GM18520 (cell line): Measurements from ENCODE around the gene GSK3B.

Experiments
- ATAC-seq: cut with Tn5 transposase; IDR thresholded peaks from one replicate; pipeline ENCODE4 v1.9.1; 2021; ENCODE audit not compliant: unreplicated experiment

GSK3B gene

DNA sequence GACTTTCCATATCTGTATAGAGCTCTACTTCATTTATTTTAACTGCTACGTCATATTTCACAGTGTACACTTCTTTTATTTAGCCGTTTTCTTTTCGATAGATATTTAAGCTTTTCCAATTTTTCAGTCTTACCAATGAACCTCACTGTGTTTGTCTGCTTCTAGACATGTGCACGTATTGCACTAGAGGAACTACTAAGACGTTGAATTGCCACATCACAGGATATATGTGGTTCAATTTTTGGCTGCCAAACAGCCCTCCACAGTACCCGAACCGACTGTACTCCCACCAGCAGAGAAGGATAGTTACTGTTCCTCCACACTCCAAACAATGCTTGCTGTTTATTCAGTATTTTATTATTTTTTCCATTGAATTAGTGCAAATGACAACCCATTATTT, 310.4 kb downstream of the GSK3B start:
- ATAC-seq = no peak

DNA sequence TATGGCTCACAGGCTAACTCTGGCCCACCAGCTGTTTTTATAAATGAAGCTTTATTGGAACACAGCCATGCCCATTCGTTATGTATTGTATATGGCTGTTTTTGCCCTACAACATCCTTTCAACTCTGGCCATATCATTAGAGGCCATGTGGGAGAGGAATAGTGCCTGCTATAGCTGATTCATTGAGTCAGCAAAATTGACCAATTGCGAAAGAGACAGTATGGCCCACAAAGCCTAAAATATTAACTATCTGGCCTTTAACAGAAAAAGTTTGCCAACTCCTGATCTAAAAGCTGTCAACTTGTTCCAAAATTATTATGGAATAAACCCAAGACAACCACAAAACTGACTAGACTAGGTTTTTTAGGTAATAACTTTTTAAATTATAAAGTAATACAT, 311.0 kb downstream of the GSK3B start:
- ATAC-seq = no peak

DNA sequence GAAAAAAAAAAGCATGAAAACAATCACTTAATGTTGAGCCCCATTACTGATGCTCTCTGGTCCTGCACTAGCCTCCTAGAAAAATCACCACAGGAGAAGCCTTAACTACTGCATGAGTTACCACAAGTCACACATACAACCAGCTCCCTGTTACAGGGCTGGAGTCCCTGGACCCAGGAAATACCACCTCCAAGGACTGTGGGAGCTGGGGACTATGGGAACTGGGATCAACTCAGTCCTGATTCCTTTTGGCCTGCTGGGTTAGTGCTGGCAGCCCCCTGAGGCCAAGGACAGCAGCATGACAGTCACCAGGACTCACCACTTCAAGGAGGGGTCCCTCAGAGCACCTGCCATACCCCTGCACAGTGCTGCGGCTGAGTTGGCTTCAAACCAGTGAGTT, 311.8 kb downstream of the GSK3B start:
- no peak for ATAC-seq

DNA sequence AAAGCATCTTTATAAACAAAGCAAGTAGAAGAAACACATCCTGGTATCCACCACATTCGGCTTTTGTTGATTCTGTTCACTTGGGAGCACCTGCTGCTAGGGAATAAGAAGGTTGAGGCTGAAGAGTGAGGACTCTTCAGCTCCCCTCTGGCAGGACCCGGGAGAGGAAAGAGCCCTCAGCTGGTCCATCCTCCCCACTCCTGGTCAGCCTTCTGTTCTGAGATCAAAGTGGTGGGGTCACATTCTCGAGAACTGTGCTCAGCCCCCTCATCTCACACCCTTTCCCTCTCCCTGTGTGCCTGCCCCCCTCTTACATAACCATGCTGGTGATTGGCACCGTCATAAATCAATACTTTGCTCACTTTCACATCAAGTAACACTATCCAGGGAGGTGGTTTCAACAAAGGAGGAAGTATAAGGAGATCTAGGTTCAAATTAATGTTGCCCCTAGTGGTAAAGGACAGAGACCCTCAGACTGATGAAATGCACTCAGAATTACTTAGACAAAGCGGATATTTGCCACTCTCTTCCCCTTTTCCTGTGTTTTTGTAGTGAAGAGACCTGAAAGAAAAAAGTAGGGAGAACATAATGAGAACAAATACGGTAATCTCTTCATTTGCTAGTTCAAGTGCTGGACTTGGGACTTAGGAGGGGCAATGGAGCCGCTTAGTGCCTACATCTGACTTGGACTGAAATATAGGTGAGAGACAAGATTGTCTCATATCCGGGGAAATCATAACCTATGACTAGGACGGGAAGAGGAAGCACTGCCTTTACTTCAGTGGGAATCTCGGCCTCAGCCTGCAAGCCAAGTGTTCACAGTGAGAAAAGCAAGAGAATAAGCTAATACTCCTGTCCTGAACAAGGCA, 312.7 kb downstream of the GSK3B start, which contains the start of gene NR1I2:
TSS of gene NR1I2 (plus strand) at position 772 of the 869 bp plus-strand sequence.
- ATAC-seq = no peak

DNA sequence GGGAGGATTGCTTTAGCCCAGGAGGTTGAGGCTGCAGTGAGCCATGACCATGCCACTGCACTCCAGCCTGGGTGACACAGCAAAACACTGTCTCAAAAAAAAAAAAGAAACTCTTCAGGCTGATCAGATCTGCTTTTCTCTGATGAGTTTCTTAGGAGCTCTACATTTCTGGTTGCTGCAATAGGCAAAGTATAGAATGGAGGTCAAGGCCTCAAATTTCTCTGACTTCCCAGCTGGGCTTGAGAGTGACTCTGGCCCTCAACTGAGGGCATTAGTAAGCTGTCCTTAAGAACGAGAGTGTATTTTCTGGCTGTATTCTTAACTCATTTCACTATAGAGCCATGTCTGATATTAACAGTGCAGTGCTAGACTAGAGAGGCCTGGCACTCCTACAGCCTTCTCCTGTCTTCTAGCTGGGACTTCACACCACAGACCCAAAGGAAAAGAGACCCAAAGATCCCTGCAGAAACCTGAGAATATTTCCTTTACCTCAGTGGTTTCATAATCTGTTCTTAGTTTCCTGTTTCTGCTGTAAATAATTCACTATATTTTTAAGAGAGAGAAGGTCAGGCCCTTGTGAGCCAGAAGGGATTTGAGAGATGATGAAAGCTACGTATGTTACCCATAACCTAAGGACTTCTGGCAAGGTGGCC, 314.4 kb downstream of the GSK3B start:
- ATAC-seq = peak; percentile 35

DNA sequence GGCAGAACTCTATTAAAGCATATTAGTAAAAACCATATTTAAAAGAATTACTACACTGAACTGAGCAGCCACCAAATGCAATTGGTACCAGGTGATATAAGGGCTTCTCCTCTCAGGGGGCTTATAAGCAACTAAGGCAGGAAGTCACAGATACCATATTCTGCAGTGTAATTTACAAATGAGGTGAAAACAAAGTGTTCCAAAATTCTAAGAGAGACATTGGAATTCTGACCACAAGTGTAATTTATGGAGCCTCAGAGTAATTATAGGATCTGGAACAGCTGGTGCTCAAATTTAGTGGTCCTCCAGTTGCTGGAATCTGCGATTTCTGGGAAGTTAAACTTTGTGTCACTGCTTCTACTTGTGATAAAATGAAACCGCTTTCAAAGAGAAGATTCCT, 315.4 kb downstream of the GSK3B start:
- ATAC-seq = no peak

DNA sequence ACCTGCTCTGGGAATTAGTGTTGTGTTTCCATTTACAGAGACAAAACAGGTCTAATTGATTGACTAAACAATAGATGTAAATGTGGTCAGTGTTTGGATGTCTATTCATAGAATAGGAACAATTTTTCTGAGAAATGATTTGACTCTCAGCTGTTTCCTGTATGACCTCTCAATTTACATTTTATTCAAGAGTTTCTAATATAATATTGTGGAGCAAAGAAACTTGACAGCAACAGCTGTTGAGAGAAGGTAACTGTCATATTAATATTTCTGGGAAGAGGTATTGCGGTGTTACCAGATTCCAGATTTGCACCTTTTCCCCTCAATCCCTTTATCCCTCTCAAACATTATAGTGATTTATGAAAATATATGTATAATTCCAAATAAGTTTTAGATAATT, 316.1 kb downstream of the GSK3B start:
- no peak for ATAC-seq

DNA sequence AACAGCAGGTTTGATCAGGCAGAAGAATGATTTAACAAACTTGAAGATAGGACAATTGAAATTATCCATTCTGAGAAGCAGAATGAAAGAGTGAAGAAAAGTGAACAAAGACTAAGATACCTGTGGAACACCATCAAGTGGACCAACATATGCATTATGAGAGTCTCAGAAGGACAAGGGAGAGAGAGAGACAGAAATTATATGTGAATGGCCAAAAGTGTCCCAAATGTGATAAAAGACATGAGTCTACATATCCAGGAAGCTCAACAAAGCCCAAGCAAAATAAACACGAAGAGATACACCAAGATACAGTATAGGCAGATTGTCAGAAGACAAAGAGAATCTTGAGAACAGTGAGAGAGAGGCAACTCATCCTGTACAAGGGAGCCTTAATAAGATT, 317.9 kb downstream of the GSK3B start:
- ATAC-seq = no peak

DNA sequence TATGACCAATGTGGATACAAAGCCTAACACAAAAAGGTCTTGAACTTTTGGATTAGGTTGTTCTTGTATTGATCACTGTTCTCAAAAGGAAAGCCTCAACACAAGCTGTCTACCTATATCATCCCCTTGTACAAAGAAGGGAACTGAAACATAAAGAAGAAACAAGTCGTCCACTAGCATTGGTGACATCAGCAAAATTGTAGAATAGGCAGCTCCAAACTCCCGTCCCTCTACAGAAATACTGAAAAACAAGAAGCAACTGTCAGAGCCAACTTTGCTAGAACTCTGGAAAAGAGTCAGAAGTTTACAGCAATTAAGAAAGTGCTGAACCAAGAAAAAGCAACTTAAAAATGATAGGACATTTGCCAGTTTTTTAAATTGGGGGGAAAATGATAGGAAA, 319.8 kb downstream of the GSK3B start:
- peak; percentile 72 for ATAC-seq
